Measurements from ENCODE around the gene SLC2A10.

Gene SLC2A10

DNA sequence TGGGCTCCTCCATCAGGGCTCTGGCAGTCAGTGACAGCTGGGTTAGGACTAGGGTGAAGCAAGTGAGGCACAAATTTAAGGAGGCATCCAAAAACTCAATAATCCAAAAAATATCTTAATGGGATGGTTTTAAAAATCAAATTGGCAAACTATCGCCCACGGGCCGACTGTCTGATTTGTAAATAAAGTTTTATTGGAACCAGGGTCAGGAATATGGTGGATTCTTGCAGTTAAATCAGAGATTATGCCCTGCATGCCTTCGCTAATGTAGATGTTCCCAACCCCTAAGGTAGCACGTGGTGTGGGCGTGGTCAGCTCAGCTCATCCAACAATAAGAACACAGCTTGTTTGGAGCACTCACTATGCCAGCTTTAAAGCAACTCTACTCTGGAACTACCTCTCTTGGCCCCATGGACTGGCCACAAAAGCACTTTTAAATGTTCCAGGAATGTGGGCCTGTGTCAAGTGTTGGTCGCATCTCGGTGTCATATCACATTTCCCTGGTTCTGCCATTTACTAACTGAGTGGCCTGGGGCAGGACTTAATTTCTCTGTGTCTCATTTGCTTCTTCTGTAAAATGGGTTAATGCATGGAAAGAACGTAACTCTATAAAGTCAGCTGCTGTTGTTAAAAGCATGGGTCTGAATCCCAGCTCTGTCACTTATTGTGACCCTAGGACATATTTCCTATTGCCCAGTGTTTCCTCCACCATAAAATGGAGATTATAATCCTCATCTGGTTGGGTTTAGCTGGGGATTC lies 27.2 kb upstream of the SLC2A10 start:
- DNase-seq = no peak

- no peak for DNase-seq
Observed at GRCh38 chr20:46683011-46683667, 26.3 kb upstream of the SLC2A10 start.

DNA sequence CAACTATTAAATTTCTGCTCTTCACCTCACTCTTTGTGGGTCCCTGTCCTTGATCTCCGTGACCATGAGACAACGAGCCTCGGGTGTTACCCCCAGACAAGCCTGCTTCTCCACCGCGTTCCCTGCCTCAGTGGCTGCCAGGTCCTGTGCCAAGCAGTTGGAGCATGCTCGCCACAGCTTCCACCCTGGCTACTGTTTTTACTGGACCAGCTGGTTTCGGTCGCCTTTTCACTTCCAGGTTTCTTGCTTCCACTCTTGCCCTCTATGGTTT lies 25.8 kb upstream of the SLC2A10 start:
- no peak for DNase-seq

- no peak for DNase-seq
Observed at GRCh38 chr20:46683939-46684750, 25.3 kb upstream of the SLC2A10 start.

- DNase-seq = no peak
Observed at GRCh38 chr20:46688151-46689081, 21.0 kb upstream of the SLC2A10 start.

DNA sequence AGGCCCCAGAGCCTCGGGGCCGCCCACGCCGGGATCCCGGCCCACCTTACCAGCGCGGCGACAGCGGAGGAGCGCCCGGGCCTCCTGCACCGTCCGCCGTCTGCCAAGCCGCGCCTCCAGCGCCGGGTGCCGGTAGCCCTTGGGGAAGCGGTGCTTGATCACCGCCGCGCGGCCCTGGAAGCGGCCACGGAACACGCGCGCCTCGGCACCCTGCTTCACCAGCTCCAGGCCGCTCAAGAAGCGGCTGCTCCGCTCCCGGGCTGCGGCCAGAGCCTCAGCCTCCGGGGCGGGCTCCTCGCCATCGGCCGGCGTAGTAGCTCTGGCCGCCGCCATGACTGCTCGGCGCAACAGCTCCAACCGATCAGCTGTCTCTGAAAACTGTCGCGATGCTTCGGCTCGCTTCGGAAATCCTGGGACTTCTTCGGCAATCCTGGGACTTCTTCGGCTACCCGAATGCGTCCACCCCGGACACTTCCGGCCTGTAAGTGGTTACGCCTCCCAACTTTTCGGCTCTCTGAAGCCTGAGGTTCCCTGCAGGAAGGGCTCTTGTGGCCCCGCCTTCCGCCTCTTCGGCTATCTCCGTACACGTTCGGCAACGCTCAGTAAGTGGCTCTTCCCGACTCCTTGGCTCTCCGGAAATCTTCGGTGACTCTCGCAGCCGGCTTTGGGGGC lies 20.2 kb upstream of the SLC2A10 start, which contains the start of gene TP53RK:
TP53RK (minus strand) TSS at position 363 of the 672 bp plus-strand sequence; CDS start at position 333, 30 bp downstream.
- DNase-seq = peak; percentile 93 to 94

DNA sequence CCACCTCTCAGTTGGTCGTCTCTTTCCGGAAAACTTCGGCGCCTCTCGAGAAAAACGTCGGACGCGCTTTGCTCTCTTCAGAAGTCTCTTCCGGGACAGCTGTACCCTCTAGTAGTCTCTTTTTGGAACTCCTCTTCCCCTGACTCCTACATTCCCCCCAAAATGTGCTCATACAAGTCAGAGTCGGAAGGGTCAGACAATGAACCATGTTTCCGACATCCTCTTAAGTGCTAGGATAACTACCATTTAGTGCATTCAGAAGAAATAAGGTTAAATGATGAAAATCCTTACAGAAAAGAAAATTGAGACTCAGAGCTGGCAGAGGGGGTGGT lies 19.7 kb upstream of the SLC2A10 start:
- DNase-seq = no peak

GRCh38 chr20:46690219-46691106 lies 19.0 kb upstream of the SLC2A10 start:
- no peak for DNase-seq

GRCh38 chr20:46691196-46691595 lies 18.3 kb upstream of the SLC2A10 start:
- no peak for DNase-seq

GRCh38 chr20:46694484-46694883 lies 15.0 kb upstream of the SLC2A10 start:
- DNase-seq = no peak

- DNase-seq = no peak
Observed at GRCh38 chr20:46695892-46696291, 13.6 kb upstream of the SLC2A10 start.

DNA sequence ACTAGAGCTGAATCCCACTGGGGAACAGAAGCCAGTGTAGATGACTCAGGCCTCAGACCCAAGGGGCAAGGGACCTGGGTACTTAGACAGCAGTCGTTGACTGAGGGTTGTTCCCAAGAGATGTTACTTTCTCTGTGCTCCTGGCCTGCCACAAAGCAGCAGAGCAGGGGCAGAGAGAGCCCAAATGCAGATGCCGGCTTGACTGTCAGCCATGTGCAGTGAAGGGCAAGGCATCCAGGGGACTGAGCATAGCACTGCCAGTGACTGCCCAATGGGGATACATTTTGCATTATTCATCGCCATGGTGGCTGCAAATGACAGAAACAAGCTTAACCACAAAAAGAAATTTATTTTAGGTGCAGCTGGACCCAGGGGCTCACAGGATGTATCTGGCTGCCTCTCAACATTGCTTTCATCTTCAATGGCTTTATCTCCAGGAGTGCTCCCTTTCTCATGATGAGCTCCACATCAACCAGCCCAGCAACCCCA lies 12.6 kb upstream of the SLC2A10 start:
- DNase-seq = no peak

- no peak for DNase-seq
Observed at GRCh38 chr20:46698788-46699187, 10.7 kb upstream of the SLC2A10 start.

DNA sequence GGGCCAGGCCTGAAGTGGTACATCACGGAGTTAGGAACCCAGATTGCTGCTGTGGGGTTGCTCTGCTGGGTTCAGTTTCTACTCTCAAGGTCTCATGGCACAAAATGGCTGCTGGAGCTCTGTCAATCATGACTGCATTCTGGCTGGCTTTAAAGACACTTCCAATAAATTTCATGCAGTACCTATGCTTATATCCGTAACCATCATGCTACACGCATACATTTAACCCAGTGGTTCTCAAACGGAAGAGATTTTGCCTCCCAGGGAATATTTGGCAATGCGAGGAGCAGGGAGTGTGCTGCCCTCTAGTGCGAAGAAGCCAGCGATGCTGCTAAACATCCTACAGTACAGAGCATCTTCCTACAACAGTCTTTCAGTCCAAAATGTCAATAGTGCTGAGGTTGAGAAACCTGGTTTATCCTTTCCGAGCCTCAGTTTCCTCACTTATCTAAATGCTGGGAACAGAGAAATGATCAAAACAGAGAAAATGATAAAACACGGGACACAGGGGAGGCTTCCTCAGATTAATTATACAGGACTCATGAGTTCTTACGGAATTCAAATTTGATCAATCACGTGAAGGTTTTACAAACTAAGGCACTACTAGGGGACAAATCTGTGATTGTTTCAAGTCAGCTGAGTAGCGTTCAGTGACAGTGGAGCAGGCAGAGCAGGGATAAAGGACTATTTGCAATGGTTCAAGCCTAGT lies 9.6 kb upstream of the SLC2A10 start:
- no peak for DNase-seq

GRCh38 chr20:46700481-46700880 lies 9.0 kb upstream of the SLC2A10 start:
- no peak for DNase-seq

- DNase-seq = no peak
Observed at GRCh38 chr20:46701057-46701456, 8.4 kb upstream of the SLC2A10 start.

- DNase-seq = no peak
Observed at GRCh38 chr20:46701556-46701955, 7.9 kb upstream of the SLC2A10 start.

DNA sequence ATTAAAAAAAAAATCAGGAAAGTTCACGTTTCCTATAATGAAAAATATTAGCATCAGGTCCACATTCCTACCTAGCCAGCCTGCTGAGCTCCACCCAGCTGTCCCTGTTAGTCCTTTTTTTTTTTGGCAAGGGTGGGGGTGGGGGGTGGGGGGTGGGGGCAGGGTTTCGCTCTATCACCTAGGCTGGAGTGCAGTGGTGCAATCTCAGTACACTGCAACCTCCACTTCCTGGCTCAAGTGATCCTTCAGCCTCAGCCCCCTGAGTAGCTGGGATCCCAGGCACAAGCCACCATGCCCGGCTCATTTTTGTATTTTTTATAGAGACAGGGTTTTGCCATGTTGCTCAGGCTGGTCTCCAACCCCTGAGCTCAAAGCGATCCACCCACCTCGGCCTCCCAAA lies 7.5 kb upstream of the SLC2A10 start:
- DNase-seq = no peak

DNA sequence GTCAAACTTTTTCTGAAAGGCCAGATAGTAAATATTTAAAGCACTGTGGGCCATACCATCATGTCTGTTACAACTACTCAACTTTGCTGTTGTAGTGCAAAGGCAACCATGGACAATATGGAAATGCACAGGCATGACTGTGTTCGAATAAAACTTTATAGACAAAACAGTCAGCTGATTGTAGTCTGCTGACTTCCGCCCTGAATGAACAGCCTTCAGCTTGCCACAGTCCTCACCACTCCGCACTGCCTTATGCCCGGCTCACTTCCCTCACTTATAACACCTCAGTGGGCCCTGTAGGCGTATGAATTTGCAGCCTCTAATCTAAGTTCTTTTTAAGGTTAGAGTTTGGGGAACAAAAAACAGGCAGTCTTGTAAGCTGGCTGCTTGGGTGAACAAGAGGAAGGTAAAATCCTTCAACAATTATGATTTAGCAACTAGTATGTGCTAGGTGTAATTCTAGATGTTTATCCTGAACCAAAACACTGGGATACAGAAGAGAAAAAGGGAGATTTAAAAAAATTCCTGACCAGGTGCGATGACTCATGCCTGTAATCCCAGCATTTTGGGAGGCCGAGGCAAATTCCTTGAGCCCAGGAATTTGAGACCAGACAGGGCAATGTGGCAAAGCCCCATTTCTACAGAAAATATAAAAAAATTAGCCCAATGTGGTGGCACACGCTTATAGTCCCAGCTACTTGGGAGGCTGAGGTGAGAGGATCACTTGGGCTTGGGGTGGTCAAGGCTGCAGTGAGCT lies 6.8 kb upstream of the SLC2A10 start:
- DNase-seq = no peak

- no peak for DNase-seq
Observed at GRCh38 chr20:46703435-46703834, 6.0 kb upstream of the SLC2A10 start.
